ENCODE results near the gene VPS13A. TPM values are rescaled to one million over a fixed set of nuclear protein-coding genes. Genes with fewer than 3 reads are reported as not detected.
"Not testable (repeated sequence)": the region's sequence is repeated elsewhere in the genome, so short reads cannot be mapped to it uniquely, and the experiment has no call there.

VPS13A gene
- total RNA-seq, 4 donors from 2014 or later: 17.1 to 46.7 (median 26.7) TPM

GRCh38 chr9:77236693-77237092 lies 59.4 kb downstream of the VPS13A start:
- 70 to 92% methylated on average over 5 of the region's 5 CpGs for WGBS, 2 donors

GRCh38 chr9:77237896-77238295 lies 60.6 kb downstream of the VPS13A start:
- intact Hi-C loops (cut with DNase I): no loop called here
- TF ChIP-seq CTCF (IDR thresholded peaks at IDR 0.05) (no peak), POLR2A (IDR thresholded peaks at IDR 0.05) (no peak)
- Histone ChIP-seq H3K27ac (no peak overlapping the region), H3K36me3 (peaks cover 0 to 8% (median 0%) of the 10 kb centered on the region in 3 donors), H3K27me3 (no peaks in the 10 kb centered on the region), H3K4me1 (no peaks in the 10 kb centered on the region), H3K4me3 (no peak overlapping the region), H3K9me3 (no peaks in the 10 kb centered on the region)
- WGBS, 2 donors: 97 to 100% methylated on average over 2 of the region's 2 CpGs
- DNase-seq: no peak

More at GRCh38 chr9:77236693-77237092, 59.4 kb downstream of the VPS13A start:
- no peak for TF ChIP-seq POLR2A (IDR thresholded peaks at IDR 0.05)
- TF ChIP-seq CTCF (IDR thresholded peaks at IDR 0.05): no peak
- Histone ChIP-seq H3K27me3 (no peaks in the 10 kb centered on the region), H3K4me1 (no peaks in the 10 kb centered on the region), H3K36me3 (peaks cover 0 to 19% (median 0%) of the 10 kb centered on the region in 3 donors), H3K9me3 (no peaks in the 10 kb centered on the region), H3K27ac (no peak overlapping the region), H3K4me3 (no peak overlapping the region)
- intact Hi-C loops (cut with DNase I): no loop called here
- DNase-seq: no peak

GRCh38 chr9:77251050-77251449 lies 73.7 kb downstream of the VPS13A start:
- no peak for DNase-seq
- Histone ChIP-seq H3K27me3 (no peaks in the 10 kb centered on the region), H3K4me1 (no peaks in the 10 kb centered on the region), H3K27ac (no peak overlapping the region), H3K4me3 (no peak overlapping the region), H3K9me3 (no peaks in the 10 kb centered on the region), H3K36me3 (peaks cover 0 to 41% (median 0%) of the 10 kb centered on the region in 3 donors)
- TF ChIP-seq CTCF (IDR thresholded peaks at IDR 0.05): no peak
- TF ChIP-seq POLR2A (IDR thresholded peaks at IDR 0.05): no peak
- WGBS, 2 donors: 91 to 93% methylated on average over 1 of the region's 1 CpG
- intact Hi-C loops (cut with DNase I): no loop called here

GRCh38 chr9:77257275-77257674 lies 79.9 kb downstream of the VPS13A start:
- intact Hi-C loops (cut with DNase I): no loop called here
- no peaks in the 10 kb centered on the region for H3K27me3 ChIP-seq
- WGBS, 2 donors: 87 to 96% methylated on average over 2 of the region's 2 CpGs
- no peaks in the 10 kb centered on the region for H3K9me3 ChIP-seq
- peaks cover 0 to 48% (median 0%) of the 10 kb centered on the region in 3 donors for H3K36me3 ChIP-seq
- H3K4me3 ChIP-seq: no peak overlapping the region
- no peak for TF ChIP-seq POLR2A (IDR thresholded peaks at IDR 0.05)
- TF ChIP-seq CTCF (IDR thresholded peaks at IDR 0.05): no peak
- no peak overlapping the region for H3K27ac ChIP-seq
- no peak for DNase-seq
- no peaks in the 10 kb centered on the region for H3K4me1 ChIP-seq

- H3K4me1 ChIP-seq: no peaks in the 10 kb centered on the region
- intact Hi-C loops (cut with DNase I): no loop called here
- no peak overlapping the region for H3K4me3 ChIP-seq
- no peak for DNase-seq
- no peak for TF ChIP-seq POLR2A (IDR thresholded peaks at IDR 0.05)
- no peak for TF ChIP-seq CTCF (IDR thresholded peaks at IDR 0.05)
- peaks cover 0 to 35% (median 0%) of the 10 kb centered on the region in 3 donors for H3K36me3 ChIP-seq
- H3K9me3 ChIP-seq: no peaks in the 10 kb centered on the region
- 94 to 97% methylated on average over 7 to 8 of the region's 8 CpGs for WGBS, 2 donors
- no peaks in the 10 kb centered on the region for H3K27me3 ChIP-seq
- no peak overlapping the region for H3K27ac ChIP-seq
These were observed 84.3 kb downstream of the VPS13A start for GRCh38 chr9:77261605-77262004.

- Histone ChIP-seq H3K4me1 (peaks cover 0 to 12% (median 0%) of the 10 kb centered on the region in 3 donors), H3K36me3 (peaks cover 0 to 23% (median 0%) of the 10 kb centered on the region in 3 donors)
- DNase-seq; H3K27me3 ChIP-seq; intact Hi-C loops (cut with DNase I); H3K9me3 ChIP-seq; H3K27ac ChIP-seq; H3K4me3 ChIP-seq: not testable (repeated sequence)
- 100% methylated on average over 1 of the region's 5 CpGs; no CpG with 5 or more reads in 1 of the 2 donors for WGBS, 2 donors
These were observed 90.4 kb downstream of the VPS13A start for GRCh38 chr9:77267762-77268161.
